ENCODE measurements around the gene LRRC42. TPM values are rescaled to one million over a fixed set of nuclear protein-coding genes. Genes with fewer than 3 reads are reported as not detected.

LRRC42 gene
- total RNA-seq, 8 experiments from 2014 or later, result 18.0 to 39.8 (median 25.1) TPM

Other genes with a start within 250 kb of the LRRC42 start
- gene GLIS1, start 207.2 kb upstream of the LRRC42 start, total RNA-seq, result 1 to 10 TPM in 2 of 8 experiments, under 1 TPM in 6; 0.14 to 4.7 (median 0.33) TPM
- gene NDC1, start 108.1 kb upstream of the LRRC42 start, total RNA-seq, result 10 to 100 TPM; 10.5 to 36.4 (median 16.6) TPM
- gene YIPF1, start 56.6 kb upstream of the LRRC42 start, total RNA-seq, result 10 to 100 TPM; 18.4 to 41.4 (median 34.6) TPM
- 1 to 10 TPM in 1 of 8 experiments, under 1 TPM in 7; 0.15 to 1.2 (median 0.35) TPM for gene DIO1, start 52.2 kb upstream of the LRRC42 start, total RNA-seq
- gene IFT25, start 651 bp upstream of the LRRC42 start, total RNA-seq, result 10 to 100 TPM; 27.9 to 57.3 (median 40.6) TPM
- under 1 TPM in 4 of 8 experiments, not detected in 4; 0.14 to 0.43 (median 0.17) TPM for gene LDLRAD1, start 71.8 kb downstream of the LRRC42 start, total RNA-seq
- gene TMEM59, start 106.9 kb downstream of the LRRC42 start, total RNA-seq, result 100 to 1,000 TPM; 114 to 406 (median 146) TPM
- gene TCEANC2, start 107.3 kb downstream of the LRRC42 start, total RNA-seq, result 10 to 100 TPM in 1 of 8 experiments, 1 to 10 TPM in 7; 3.0 to 10.1 (median 7.4) TPM
- gene CDCP2, start 206.7 kb downstream of the LRRC42 start, total RNA-seq, result under 1 TPM in 4 of 8 experiments, not detected in 4; 0.09 to 0.21 (median 0.15) TPM

Measured in motor neuron (in vitro differentiated cells).